Measurements from ENCODE around the gene MFRP. TPM values are rescaled to one million over a fixed set of nuclear protein-coding genes. Genes with fewer than 3 reads are reported as not detected.

MFRP gene
- total and polyA plus RNA-seq, 9 of the 15 experiments (the other 6 are each of a cell fraction or from before 2014, with no cell fraction given), result not detected

DNA sequence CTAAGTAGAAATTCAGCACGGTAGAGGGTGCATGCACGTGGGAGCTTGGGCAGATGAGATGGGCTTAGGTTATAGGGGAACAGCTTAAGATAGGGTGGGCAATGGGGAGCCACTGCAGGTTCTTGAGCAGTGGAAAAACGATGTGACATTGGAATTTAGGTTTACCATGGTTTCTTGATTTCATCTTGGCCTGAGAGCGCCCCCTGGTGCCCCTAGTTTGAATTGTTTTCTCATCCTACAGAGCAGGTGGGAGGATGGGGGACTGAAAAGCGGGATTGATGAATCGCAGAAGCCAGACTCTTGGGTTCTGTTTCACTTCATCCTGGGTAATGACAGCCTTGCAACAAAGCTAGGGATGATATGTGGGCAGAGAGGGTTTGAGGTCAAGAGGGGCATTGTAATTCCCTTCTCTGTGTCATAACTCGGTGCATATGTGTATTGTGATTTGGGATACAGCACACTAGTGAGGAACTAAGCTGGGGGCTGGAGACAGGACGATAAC lies 22.9 kb downstream of the MFRP start (continued):
- TF ChIP-seq, protein P1, sequence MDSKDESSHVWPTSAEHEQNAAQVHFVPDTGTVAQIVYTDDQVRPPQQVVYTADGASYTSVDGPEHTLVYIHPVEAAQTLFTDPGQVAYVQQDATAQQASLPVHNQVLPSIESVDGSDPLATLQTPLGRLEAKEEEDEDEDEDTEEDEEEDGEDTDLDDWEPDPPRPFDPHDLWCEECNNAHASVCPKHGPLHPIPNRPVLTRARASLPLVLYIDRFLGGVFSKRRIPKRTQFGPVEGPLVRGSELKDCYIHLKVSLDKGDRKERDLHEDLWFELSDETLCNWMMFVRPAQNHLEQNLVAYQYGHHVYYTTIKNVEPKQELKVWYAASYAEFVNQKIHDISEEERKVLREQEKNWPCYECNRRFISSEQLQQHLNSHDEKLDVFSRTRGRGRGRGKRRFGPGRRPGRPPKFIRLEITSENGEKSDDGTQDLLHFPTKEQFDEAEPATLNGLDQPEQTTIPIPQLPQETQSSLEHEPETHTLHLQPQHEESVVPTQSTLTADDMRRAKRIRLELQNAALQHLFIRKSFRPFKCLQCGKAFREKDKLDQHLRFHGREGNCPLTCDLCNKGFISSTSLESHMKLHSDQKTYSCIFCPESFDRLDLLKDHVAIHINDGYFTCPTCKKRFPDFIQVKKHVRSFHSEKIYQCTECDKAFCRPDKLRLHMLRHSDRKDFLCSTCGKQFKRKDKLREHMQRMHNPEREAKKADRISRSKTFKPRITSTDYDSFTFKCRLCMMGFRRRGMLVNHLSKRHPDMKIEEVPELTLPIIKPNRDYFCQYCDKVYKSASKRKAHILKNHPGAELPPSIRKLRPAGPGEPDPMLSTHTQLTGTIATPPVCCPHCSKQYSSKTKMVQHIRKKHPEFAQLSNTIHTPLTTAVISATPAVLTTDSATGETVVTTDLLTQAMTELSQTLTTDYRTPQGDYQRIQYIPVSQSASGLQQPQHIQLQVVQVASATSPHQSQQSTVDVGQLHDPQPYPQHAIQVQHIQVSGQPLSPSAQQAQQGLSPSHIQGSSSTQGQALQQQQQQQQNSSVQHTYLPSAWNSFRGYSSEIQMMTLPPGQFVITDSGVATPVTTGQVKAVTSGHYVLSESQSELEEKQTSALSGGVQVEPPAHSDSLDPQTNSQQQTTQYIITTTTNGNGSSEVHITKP (IDR thresholded peaks at IDR 0.05; ENCODE audit: partially characterized antibody), result no peak
- TF ChIP-seq ZNF695 (CRISPR knock-in tag; IDR thresholded peaks at IDR 0.05), result no peak
- TF ChIP-seq, protein P2, sequence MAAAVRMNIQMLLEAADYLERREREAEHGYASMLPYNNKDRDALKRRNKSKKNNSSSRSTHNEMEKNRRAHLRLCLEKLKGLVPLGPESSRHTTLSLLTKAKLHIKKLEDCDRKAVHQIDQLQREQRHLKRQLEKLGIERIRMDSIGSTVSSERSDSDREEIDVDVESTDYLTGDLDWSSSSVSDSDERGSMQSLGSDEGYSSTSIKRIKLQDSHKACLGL (CRISPR knock-in tag; IDR thresholded peaks at IDR 0.05; ENCODE audit: borderline replicate concordance, poor library complexity, severe bottlenecking), result no peak
- TF ChIP-seq, protein P3, sequence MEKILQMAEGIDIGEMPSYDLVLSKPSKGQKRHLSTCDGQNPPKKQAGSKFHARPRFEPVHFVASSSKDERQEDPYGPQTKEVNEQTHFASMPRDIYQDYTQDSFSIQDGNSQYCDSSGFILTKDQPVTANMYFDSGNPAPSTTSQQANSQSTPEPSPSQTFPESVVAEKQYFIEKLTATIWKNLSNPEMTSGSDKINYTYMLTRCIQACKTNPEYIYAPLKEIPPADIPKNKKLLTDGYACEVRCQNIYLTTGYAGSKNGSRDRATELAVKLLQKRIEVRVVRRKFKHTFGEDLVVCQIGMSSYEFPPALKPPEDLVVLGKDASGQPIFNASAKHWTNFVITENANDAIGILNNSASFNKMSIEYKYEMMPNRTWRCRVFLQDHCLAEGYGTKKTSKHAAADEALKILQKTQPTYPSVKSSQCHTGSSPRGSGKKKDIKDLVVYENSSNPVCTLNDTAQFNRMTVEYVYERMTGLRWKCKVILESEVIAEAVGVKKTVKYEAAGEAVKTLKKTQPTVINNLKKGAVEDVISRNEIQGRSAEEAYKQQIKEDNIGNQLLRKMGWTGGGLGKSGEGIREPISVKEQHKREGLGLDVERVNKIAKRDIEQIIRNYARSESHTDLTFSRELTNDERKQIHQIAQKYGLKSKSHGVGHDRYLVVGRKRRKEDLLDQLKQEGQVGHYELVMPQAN (IDR thresholded peaks at IDR 0.05; ENCODE audit: borderline replicate concordance), result no peak
- TF ChIP-seq, protein P4, sequence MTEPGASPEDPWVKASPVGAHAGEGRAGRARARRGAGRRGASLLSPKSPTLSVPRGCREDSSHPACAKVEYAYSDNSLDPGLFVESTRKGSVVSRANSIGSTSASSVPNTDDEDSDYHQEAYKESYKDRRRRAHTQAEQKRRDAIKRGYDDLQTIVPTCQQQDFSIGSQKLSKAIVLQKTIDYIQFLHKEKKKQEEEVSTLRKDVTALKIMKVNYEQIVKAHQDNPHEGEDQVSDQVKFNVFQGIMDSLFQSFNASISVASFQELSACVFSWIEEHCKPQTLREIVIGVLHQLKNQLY (CRISPR knock-in tag; conservative IDR thresholded peaks at IDR 0.05), result no peak
- TF ChIP-seq, protein P5, sequence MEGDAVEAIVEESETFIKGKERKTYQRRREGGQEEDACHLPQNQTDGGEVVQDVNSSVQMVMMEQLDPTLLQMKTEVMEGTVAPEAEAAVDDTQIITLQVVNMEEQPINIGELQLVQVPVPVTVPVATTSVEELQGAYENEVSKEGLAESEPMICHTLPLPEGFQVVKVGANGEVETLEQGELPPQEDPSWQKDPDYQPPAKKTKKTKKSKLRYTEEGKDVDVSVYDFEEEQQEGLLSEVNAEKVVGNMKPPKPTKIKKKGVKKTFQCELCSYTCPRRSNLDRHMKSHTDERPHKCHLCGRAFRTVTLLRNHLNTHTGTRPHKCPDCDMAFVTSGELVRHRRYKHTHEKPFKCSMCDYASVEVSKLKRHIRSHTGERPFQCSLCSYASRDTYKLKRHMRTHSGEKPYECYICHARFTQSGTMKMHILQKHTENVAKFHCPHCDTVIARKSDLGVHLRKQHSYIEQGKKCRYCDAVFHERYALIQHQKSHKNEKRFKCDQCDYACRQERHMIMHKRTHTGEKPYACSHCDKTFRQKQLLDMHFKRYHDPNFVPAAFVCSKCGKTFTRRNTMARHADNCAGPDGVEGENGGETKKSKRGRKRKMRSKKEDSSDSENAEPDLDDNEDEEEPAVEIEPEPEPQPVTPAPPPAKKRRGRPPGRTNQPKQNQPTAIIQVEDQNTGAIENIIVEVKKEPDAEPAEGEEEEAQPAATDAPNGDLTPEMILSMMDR (IDR thresholded peaks at IDR 0.05 in 2 of 3, conservative IDR thresholded peaks at IDR 0.05 in 1 of 3; ENCODE audit: insufficient read depth in 2 of 3, low read depth in 1 of 3, low read length in 3 of 3), result peak; percentile 83 to 94 (median 88)
- TF ChIP-seq WHSC1 (IDR thresholded peaks at IDR 0.05; ENCODE audit: low read length), result no peak
- no peak for TF ChIP-seq ZNF717 (CRISPR knock-in tag; IDR thresholded peaks at IDR 0.05)
- TF ChIP-seq, protein P6, sequence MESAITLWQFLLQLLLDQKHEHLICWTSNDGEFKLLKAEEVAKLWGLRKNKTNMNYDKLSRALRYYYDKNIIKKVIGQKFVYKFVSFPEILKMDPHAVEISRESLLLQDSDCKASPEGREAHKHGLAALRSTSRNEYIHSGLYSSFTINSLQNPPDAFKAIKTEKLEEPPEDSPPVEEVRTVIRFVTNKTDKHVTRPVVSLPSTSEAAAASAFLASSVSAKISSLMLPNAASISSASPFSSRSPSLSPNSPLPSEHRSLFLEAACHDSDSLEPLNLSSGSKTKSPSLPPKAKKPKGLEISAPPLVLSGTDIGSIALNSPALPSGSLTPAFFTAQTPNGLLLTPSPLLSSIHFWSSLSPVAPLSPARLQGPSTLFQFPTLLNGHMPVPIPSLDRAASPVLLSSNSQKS (CRISPR knock-in tag; IDR thresholded peaks at IDR 0.05), result no peak
- TF ChIP-seq U2AF2 (optimal IDR thresholded peaks at IDR 0.05; ENCODE audit: low read depth, low read length), result no peak
- TF ChIP-seq, protein P7, sequence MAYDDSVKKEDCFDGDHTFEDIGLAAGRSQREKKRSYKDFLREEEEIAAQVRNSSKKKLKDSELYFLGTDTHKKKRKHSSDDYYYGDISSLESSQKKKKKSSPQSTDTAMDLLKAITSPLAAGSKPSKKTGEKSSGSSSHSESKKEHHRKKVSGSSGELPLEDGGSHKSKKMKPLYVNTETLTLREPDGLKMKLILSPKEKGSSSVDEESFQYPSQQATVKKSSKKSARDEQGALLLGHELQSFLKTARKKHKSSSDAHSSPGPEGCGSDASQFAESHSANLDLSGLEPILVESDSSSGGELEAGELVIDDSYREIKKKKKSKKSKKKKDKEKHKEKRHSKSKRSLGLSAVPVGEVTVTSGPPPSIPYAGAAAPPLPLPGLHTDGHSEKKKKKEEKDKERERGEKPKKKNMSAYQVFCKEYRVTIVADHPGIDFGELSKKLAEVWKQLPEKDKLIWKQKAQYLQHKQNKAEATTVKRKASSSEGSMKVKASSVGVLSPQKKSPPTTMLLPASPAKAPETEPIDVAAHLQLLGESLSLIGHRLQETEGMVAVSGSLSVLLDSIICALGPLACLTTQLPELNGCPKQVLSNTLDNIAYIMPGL (CRISPR knock-in tag; IDR thresholded peaks at IDR 0.05), result no peak
- no peak for TF ChIP-seq CBX5 (IDR thresholded peaks at IDR 0.05; ENCODE audit: borderline replicate concordance, low read depth)
- TF ChIP-seq ELF2 (CRISPR knock-in tag; IDR thresholded peaks at IDR 0.05), result no peak
- TF ChIP-seq SMARCE1 (IDR thresholded peaks at IDR 0.05), result no peak
- no peak for TF ChIP-seq ZNF143 (CRISPR knock-in tag; IDR thresholded peaks at IDR 0.05)
- no peak for TF ChIP-seq ZNF79 (CRISPR knock-in tag; IDR thresholded peaks at IDR 0.05; ENCODE audit: low read depth)

All from K562 (cell line).